GM18517 (cell line): ENCODE data around the gene TBC1D3K.
"Not testable (repeated sequence)": the region's sequence is repeated elsewhere in the genome, so short reads cannot be mapped to it uniquely, and the experiment has no call there.

Experiments
- ATAC-seq: cut with Tn5 transposase; IDR thresholded peaks from one replicate; pipeline ENCODE4 v1.9.1; 2021; ENCODE audit warnings: mild to moderate bottlenecking, moderate library complexity; ENCODE audit not compliant: unreplicated experiment

Gene TBC1D3K

DNA sequence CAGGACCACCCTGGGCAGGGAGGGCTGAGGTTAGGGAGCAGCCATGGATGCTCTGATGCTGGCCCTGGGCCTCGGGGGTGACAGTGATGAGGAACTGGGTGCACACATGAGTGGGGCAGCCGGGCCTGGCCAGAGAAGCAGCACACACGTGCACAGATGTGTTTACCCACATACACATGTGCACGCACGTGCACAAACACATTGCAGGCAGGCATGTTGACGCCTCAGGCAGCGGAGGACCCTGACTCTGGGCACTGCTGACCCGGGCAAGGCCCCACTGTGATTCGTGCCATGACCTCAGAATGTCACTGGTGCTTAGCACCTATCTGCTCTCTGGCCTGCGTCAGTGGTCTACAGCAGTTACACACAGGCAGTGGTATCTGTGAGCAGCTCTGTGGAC is at the start of gene TBC1D3K:
TBC1D3K (plus strand) TSS at position 301 of the 400 bp plus-strand sequence. CDS start 1,585 bp downstream, outside the sequence.
- not testable (repeated sequence) for ATAC-seq

DNA sequence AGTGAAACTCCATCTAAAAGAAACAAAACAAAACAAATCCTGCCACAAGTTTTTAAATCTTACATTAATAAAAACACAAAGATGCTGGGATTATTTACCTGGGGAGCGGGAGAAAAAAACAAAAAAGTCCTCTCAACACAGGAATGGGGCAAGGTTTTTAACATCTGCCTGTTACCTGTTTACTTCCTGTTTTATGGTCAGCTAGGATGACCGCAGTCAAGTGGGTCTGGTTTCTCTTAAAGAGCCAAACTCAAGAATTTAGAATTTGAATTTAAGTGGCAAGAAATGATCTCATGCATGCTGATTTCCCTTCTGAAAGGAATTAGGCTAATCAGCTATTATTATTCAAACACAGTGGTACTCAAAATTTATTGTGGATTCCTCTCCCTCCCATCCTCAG is 39.7 kb upstream of the TBC1D3K start:
- no peak for ATAC-seq

DNA sequence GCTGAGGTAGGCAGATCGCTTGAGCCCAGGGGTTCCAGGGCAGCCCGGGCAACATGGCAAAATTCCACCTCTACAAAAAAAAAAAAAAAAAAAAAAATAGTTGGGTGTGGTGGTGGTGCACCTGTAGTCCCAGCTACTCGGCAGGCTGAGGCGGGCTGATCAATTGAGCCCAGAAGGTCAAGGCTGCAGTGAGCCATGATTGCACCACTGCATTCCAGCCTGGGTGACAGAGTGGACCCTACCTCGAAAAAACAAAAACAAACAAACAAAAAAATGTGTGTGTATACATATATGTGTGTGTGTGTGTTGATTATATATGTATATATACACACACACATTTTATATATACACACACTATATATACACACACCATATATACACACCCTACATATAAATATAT is 39.1 kb upstream of the TBC1D3K start:
- ATAC-seq, result no peak

DNA sequence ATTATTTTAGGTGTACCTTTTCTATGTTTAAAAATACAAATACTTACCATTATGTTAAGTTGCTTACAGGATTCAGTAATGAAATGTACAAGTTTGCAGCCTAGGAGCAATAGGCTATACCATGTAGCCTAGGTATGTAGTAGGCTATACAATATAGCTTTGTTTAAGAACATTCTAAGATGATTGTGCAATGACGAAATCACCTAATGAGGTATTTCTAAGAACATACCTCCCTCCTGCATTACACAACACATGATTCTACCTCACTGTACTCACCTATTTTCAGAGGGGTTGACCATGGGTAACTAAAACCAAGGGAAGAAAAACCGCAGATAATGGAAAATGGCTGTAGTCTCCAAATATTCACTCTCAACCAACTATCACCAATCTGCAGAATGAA is 35.3 kb upstream of the TBC1D3K start:
- ATAC-seq, result no peak

DNA sequence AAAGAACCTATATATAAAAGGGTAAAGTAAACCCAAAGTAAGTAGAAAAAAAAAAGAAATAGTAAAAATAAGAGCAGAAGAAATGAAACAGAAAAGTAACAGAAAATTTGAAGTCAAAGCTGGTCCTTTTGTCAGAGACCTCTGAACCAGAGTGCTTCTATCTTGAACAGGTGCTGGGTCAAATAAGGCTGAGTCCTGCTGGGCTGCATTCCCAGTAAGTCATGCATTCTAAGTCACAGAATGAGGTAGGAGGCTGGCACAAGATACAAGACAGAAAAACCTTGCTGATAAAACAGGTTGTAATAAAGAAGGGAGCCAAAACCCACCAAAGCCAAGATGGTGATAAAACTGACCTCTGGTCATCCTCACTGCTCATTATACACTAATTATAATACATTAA is 27.3 kb upstream of the TBC1D3K start:
- ATAC-seq, result not testable (repeated sequence)
